Cardiac fibroblast (primary cell): Measurements from ENCODE around the gene BGLAP.

Experiments used
- DNase-seq, 2 donors: peaks; one replicate each; pipeline versions ENCODE4 v3.0.0 to v3.0.0-alpha.2; 2010; ENCODE audit warnings: low read depth in 2 of 2
- H3K4me3 ChIP-seq, 2 donors: replicated peaks in 1 of 2; 1 replicate in 1 of 2; 2 replicates in 1 of 2; pipeline ENCODE4 v1.5.1; 2011; ENCODE audit warnings: low read depth in 2 of 2, low read length in 2 of 2, mild to moderate bottlenecking in 2 of 2, moderate library complexity in 1 of 2
- TF ChIP-seq, protein P1 (sequence below): IDR thresholded peaks from one replicate; pipeline ENCODE4 v1.5.1; 2011; ENCODE audit warnings: low read depth, mild to moderate bottlenecking, low read length, inconsistent platforms

Gene BGLAP

GRCh38 chr1:156242738-156243137 is 754 bp downstream of the BGLAP start:
- DNase-seq, result no peak
- no peak overlapping the region for H3K4me3 ChIP-seq
- TF ChIP-seq, protein P1, sequence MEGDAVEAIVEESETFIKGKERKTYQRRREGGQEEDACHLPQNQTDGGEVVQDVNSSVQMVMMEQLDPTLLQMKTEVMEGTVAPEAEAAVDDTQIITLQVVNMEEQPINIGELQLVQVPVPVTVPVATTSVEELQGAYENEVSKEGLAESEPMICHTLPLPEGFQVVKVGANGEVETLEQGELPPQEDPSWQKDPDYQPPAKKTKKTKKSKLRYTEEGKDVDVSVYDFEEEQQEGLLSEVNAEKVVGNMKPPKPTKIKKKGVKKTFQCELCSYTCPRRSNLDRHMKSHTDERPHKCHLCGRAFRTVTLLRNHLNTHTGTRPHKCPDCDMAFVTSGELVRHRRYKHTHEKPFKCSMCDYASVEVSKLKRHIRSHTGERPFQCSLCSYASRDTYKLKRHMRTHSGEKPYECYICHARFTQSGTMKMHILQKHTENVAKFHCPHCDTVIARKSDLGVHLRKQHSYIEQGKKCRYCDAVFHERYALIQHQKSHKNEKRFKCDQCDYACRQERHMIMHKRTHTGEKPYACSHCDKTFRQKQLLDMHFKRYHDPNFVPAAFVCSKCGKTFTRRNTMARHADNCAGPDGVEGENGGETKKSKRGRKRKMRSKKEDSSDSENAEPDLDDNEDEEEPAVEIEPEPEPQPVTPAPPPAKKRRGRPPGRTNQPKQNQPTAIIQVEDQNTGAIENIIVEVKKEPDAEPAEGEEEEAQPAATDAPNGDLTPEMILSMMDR, result no peak

DNA sequence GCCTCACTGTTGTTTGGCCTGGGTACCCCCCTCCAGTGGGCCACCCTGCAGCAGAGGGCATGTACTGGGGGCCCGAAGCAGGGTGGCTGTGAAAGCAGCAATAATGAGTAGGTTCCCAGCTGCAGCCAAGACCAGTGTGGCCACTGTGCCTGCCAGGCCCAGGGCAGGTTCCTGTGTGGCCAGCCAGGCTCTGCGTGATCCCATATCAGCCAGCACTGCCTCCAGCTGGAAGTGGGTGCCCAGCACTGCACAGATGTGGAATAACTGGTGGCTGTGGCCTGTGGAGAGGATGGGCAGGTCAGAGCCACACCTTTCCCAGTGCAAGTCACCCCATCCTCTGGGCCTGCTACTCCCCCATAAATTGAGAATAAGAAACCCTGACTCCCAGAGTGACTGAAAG is 2.1 kb downstream of the BGLAP start:
- no peak overlapping the region for H3K4me3 ChIP-seq
- TF ChIP-seq, protein P1, result no peak
- DNase-seq, result no peak

DNA sequence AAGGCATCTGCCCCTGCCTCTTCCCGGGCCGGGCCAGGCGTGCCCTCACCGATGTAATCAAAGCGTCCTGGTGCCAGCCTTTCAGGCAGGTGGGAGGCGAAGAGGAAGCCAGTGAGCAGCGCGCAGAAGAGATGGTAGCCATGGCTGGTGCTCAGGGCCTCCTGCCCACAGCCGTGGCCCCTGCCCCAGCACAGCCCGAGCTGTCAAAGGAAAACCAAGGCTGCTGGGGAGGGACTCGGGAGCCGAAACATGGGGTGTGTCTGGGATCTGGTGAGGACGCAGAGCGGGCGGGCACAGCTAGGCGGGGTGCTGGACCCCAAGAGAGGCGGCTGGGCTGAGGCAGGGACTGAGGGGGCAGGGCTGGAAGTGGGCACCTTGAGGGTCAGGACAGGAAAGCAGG is 2.7 kb downstream of the BGLAP start:
- DNase-seq, result no peak
- H3K4me3 ChIP-seq, result no peak overlapping the region
- TF ChIP-seq, protein P1, result no peak

DNA sequence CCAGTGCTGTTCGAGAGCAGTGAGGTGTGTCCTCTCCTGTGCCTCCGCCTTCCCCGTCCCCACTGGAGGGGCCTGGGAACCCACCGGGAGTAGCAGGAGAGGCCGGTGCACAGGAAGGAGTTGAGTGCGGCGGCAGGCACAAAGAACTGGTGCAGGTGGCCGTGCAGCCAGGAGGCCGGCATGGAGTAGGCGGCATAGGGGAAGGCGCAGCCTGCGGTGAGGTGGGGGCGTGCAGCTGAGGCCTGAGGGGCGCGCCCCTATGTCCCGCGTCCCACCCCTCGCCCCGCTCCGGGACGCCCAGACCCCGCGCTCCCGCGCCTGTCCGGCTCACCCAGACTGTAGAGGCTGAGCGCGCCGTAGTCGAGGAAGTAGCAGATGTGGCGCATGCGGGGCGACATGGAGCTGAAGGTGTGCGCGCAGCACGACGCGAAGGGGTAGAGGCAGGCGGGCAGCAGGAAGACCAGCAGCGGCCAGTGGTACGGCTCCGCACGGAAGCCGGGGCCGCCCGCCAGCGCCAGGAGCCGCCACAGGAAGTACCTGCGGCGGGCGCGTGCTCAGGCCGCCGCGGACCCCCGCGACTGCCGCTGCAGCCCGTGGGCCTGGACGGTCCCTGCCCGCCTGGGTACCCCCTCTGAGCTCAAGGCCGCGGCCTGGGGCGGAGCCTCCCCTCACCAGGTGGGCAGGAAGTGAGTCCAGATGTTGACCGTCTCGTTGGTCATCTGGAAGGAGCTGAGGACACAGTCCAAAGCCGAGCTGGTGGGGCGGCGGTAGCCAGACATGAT is 3.7 kb downstream of the BGLAP start:
- peak overlapping the region; percentile 5 to 28 for H3K4me3 ChIP-seq
- peak in 1 of 2 donors; percentile 26 for DNase-seq
- TF ChIP-seq, protein P1, result no peak

DNA sequence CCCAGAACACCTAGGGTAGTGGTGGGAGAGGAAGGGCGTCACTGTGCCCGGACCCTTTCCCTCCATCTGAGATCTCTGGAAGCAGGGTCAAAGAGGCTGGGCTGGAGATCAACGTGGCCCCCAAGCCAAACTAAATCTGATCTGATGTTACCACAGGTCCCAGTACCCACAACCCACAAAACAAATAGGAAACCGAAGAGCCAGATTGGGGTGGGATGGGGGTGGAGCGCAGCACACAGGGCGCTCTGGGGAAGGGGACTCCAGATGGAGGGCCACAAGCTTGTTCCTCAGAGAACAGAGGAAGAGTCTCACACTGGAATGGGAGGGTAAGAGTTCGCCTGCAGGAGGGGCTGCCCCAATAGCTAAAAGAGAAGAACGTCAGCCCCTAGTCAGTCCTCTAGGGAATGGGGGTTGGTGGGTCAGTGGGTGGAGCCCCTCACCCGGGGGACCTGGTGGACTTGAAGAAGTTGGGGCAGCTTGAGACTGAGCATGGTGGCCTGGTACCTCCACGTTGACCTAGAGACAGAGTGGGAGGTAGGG is 4.3 kb downstream of the BGLAP start:
- no peak overlapping the region for H3K4me3 ChIP-seq
- DNase-seq, result no peak
- TF ChIP-seq, protein P1, result no peak

DNA sequence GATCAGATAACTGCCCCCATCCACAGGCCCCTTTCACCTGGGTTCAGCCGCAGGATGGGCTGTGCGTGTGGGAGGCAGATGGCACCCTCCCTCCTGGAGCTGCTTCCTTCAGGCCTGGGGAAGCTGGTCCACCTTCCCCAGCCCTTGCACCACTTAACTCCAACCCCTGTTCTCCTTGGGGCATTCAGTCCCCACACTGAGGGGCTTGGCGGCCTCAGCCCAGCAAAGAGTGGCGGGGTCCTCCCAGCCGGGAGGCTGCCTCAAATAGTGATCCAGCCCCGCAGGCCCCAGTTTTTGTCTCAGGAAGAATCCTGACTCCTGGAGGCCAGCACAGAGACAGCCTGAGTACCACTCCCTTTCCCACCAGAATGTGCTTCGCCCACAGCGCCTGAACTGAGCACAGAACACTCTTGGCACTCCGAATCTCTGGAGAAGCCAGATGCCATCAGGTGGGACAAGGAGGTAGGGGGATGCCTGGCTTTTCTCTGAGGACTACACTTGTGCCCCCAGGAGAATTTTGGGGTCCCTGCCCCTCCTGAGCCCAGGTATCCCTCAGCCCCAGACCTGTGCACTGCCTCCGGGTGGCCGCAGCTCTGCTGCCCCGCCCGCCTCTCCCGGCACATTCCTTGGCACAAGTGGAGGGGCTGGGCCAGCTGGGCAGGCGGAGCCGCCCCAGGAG is 4.9 kb downstream of the BGLAP start:
- no peak for DNase-seq
- H3K4me3 ChIP-seq, result no peak overlapping the region
- TF ChIP-seq, protein P1, result no peak
